22Rv1 (cell line): ENCODE measurements around the gene METAP1D.

Experiments
- CTCF ChIP-seq: fragments of 450-650 bp; IDR thresholded peaks from 2 replicates; pipeline ENCODE4 v1.5.1; 2017; ENCODE audit warnings: mild to moderate bottlenecking
- ZFX ChIP-seq: fragments of 450-650 bp; IDR thresholded peaks from 2 replicates; pipeline ENCODE4 v1.6.1; 2017; ENCODE audit warnings: antibody characterized with exemption, borderline replicate concordance

- TF ChIP-seq CTCF (no peak), ZFX (no peak)
These were observed 47.3 kb downstream of the METAP1D start for GRCh38 chr2:172046866-172047565.
